ENCODE data around the gene TRA2B. TPM values are rescaled to one million over a fixed set of nuclear protein-coding genes. Genes with fewer than 3 reads are reported as not detected.

TRA2B gene
- total RNA-seq, 3 donors from 2014 or later, result 77.0 to 121 (median 92.0) TPM

GRCh38 chr3:185878920-185879319 is 58.9 kb downstream of the TRA2B start:
- Histone ChIP-seq H3K9me3 (no peaks in the 10 kb centered on the region), H3K36me3 (ENCODE audit: low read depth) (no peaks in the 10 kb centered on the region), H3K4me1 (ENCODE audit: low read depth) (no peaks in the 10 kb centered on the region), H3K4me3 (no peak overlapping the region)
- ATAC-seq, result no peak
- no peak for DNase-seq
- no peak for TF ChIP-seq CTCF (IDR thresholded peaks at IDR 0.05)
- intact Hi-C loops (cut with DNase I, micrococcal nuclease), result no loop called here

- H3K4me3 ChIP-seq, result no peak overlapping the region
- no peaks in the 10 kb centered on the region for H3K4me1 ChIP-seq (ENCODE audit: low read depth)
- no peak for DNase-seq
- ATAC-seq, result no peak
- no peaks in the 10 kb centered on the region for H3K9me3 ChIP-seq
- H3K36me3 ChIP-seq (ENCODE audit: low read depth), result no peaks in the 10 kb centered on the region
- intact Hi-C loops (cut with DNase I, micrococcal nuclease), result no loop called here
- no peak for TF ChIP-seq CTCF (IDR thresholded peaks at IDR 0.05)
Measured at GRCh38 chr3:185874119-185874518, 63.7 kb downstream of the TRA2B start.

GRCh38 chr3:185867650-185868049 is 70.2 kb downstream of the TRA2B start:
- H3K9me3 ChIP-seq, result no peaks in the 10 kb centered on the region
- no peaks in the 10 kb centered on the region for H3K36me3 ChIP-seq (ENCODE audit: low read depth)
- no peak for DNase-seq
- H3K4me1 ChIP-seq (ENCODE audit: low read depth), result no peaks in the 10 kb centered on the region
- no peak for TF ChIP-seq CTCF (IDR thresholded peaks at IDR 0.05)
- intact Hi-C loops (cut with DNase I, micrococcal nuclease), result no loop called here
- no peak for ATAC-seq
- H3K4me3 ChIP-seq, result no peak overlapping the region

- H3K36me3 ChIP-seq (ENCODE audit: low read depth), result no peaks in the 10 kb centered on the region
- no peaks in the 10 kb centered on the region for H3K4me1 ChIP-seq (ENCODE audit: low read depth)
- H3K9me3 ChIP-seq, result no peaks in the 10 kb centered on the region
- no peak for DNase-seq
- H3K4me3 ChIP-seq, result no peak overlapping the region
- TF ChIP-seq CTCF (IDR thresholded peaks at IDR 0.05), result no peak
- peak; percentile 62 for ATAC-seq
- intact Hi-C loops (cut with DNase I, micrococcal nuclease), result no loop called here
Measured at GRCh38 chr3:185866995-185867394, 70.8 kb downstream of the TRA2B start.

GRCh38 chr3:185866555-185866954 is 71.3 kb downstream of the TRA2B start:
- Histone ChIP-seq H3K36me3 (ENCODE audit: low read depth) (no peaks in the 10 kb centered on the region), H3K4me3 (no peak overlapping the region), H3K4me1 (ENCODE audit: low read depth) (no peaks in the 10 kb centered on the region), H3K9me3 (no peaks in the 10 kb centered on the region)
- no peak for TF ChIP-seq CTCF (IDR thresholded peaks at IDR 0.05)
- peak in 1 of 3 donors; percentile 5 for DNase-seq
- peak; percentile 95 for ATAC-seq
- intact Hi-C loops (cut with DNase I, micrococcal nuclease), result no loop called here

Other genes with a start within 250 kb of the TRA2B start
- 10 to 100 TPM; 26.7 to 67.4 (median 42.1) TPM for gene IGF2BP2, start 113.0 kb downstream of the TRA2B start, total RNA-seq
- 10 to 100 TPM in 1 of 3 donors, 1 to 10 TPM in 2; 3.3 to 10.2 (median 9.2) TPM for gene ETV5, start 171.1 kb upstream of the TRA2B start, total RNA-seq

Measured in mucosa of descending colon (tissue), 3 donors.